A673 (cell line): ENCODE measurements around the gene PCNT. TPM values are rescaled to one million over a fixed set of nuclear protein-coding genes. Genes with fewer than 3 reads are reported as not detected.

Source experiments
- BruUV-seq: library from RNA; stranded (reverse); fragments of 400-500 nt; replicated peaks from 2 replicates; lab custom pipeline; 2021; lab: Mats Ljungman, UMichigan
- CTCF ChIA-PET: fragments of 300-600 bp; sonication (Branson Sonifier 250); formaldehyde crosslinking; loops from one replicate; lab custom pipeline; 2022; ENCODE audit warnings: antibody characterized with exemption; lab: Charles Lee
- POLR2A ChIA-PET: fragments of 300-600 bp; sonication (Branson Sonifier 250); formaldehyde crosslinking; loops from one replicate; lab custom pipeline; 2022; ENCODE audit warnings: antibody characterized with exemption; ENCODE audit not compliant: low non-redundant PET; lab: Charles Lee
- DNase-seq: peaks from one replicate; pipeline ENCODE4 v3.0.0-alpha.2; 2015; ENCODE audit warnings: low spot score
- H3K27ac ChIP-seq: fragments of 200-600 bp; sonication (generic); 2 replicates; pipeline ENCODE4 v1.5.1; 2016; ENCODE audit warnings: mixed run types, low read depth, mild to moderate bottlenecking, mixed read lengths, antibody characterized with exemption, low read length; ENCODE audit not compliant: poor library complexity, severe bottlenecking
- H3K27me3 ChIP-seq: fragments of 200-600 bp; sonication (generic); replicated peaks from 2 replicates; pipeline ENCODE4 v1.6.1; 2017; ENCODE audit warnings: mixed run types, low read depth, mild to moderate bottlenecking, mixed read lengths, antibody characterized with exemption, low read length; ENCODE audit not compliant: insufficient read depth, poor library complexity
- H3K36me3 ChIP-seq: fragments of 200-600 bp; sonication (generic); 2 replicates; pipeline ENCODE4 v1.6.1; 2016; ENCODE audit warnings: mixed run types, mild to moderate bottlenecking, mixed read lengths, antibody characterized with exemption, low read length; ENCODE audit not compliant: insufficient read depth, poor library complexity, severe bottlenecking
- H3K4me1 ChIP-seq: fragments of 200-600 bp; sonication (generic); 2 replicates; pipeline ENCODE4 v1.6.1; 2017; ENCODE audit warnings: mixed run types, mild to moderate bottlenecking, mixed read lengths, antibody characterized with exemption, low read length; ENCODE audit not compliant: insufficient read depth, poor library complexity, severe bottlenecking
- H3K4me3 ChIP-seq: fragments of 200-600 bp; sonication (generic); 2 replicates; pipeline ENCODE4 v1.5.1; 2016; ENCODE audit warnings: low read depth, mixed run types, mild to moderate bottlenecking, mixed read lengths, low read length; ENCODE audit not compliant: poor library complexity, severe bottlenecking
- H3K9me3 ChIP-seq: fragments of 200-600 bp; sonication (generic); 2 replicates; pipeline ENCODE4 v1.6.1; 2016; ENCODE audit warnings: mixed run types, low read depth, mild to moderate bottlenecking, mixed read lengths, antibody characterized with exemption, low read length; ENCODE audit not compliant: poor library complexity, severe bottlenecking
- CTCF ChIP-seq: fragments of 300-800, 200-600 bp; sonication (generic); conservative IDR thresholded peaks from 2 replicates; pipeline ENCODE4 v1.5.1; 2017; ENCODE audit warnings: low read depth, mild to moderate bottlenecking, antibody characterized with exemption, low read length, moderate library complexity, mixed read lengths
- EZH2 ChIP-seq: fragments of 200-600 bp; sonication (generic); IDR thresholded peaks from 2 replicates; pipeline ENCODE4 v1.6.1; 2017; ENCODE audit warnings: borderline replicate concordance, low read depth, mild to moderate bottlenecking, mixed read lengths, antibody characterized with exemption, low read length; ENCODE audit not compliant: poor library complexity, severe bottlenecking
- intact Hi-C: fragments of 100-400 bp; cut with micrococcal nuclease; formaldehyde crosslinking; loops from one replicate; pipeline ENCODE4 v1.10.0; 2022; ENCODE audit not compliant: unreplicated experiment
- total RNA-seq: library from RNA; stranded (reverse); gene quantifications from 2 replicates; pipeline ENCODE4 v1.2.3, GENCODE V29; 2021

PCNT gene
- total RNA-seq, 1 experiment from 2014 or later: 66.4 TPM

DNA sequence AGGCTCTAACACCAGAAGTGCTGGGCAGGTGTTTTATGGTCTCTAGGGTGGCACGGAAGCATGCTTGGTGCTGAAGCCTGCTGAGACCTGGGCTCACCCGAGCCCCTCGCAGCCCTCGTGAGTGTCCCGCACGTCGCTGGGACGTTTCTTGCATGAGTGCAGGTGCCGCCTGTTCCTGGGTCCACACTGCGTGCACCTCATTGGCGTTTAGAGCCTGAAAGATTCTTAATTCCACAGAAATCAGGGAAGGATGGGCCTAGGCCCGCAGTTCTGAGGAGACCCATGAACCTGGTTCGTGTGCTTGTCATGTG lies 91.0 kb downstream of the PCNT start:
- ChIA-PET CTCF (no interaction called here), POLR2A (no interaction called here)
- H3K9me3 ChIP-seq: no peaks in the 10 kb centered on the region
- TF ChIP-seq CTCF (no peak), EZH2 (no peak)
- no peaks in the 10 kb centered on the region for H3K4me1 ChIP-seq
- no TSS peak for BruUV-seq
- no peaks in the 10 kb centered on the region for H3K27me3 ChIP-seq
- DNase-seq: no peak
- intact Hi-C loops: no loop called here
- H3K36me3 ChIP-seq: peaks cover 19% of the 10 kb centered on the region
- H3K27ac ChIP-seq: no peak overlapping the region
- no peak overlapping the region for H3K4me3 ChIP-seq

DNA sequence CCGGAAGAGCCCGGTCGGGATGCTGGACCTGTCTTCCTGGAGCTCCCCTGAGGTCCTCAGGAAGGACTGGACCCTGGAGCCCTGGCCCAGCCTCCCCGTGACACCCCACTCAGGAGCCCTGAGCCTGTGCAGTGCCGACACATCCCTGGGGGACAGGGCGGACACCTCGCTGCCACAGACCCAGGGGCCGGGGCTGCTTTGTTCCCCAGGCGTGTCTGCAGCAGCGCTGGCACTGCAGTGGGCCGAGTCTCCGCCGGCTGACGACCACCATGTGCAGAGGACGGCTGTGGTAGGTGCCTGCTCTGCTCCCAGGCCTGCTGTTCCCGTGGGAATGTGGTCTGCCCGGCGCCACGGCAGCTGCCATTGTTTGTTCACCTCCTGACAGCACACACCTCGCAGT lies 92.6 kb downstream of the PCNT start:
- Histone ChIP-seq H3K4me1 (no peaks in the 10 kb centered on the region), H3K4me3 (no peak overlapping the region), H3K27ac (no peak overlapping the region), H3K9me3 (no peaks in the 10 kb centered on the region), H3K36me3 (peaks cover 17% of the 10 kb centered on the region), H3K27me3 (no peaks in the 10 kb centered on the region)
- no peak for DNase-seq
- intact Hi-C loops: no loop called here
- no TSS peak for BruUV-seq
- ChIA-PET POLR2A (no interaction called here), CTCF (no interaction called here)
- no peak for TF ChIP-seq EZH2
- no peak for TF ChIP-seq CTCF

GRCh38 chr21:46418265-46418946 lies 94.5 kb downstream of the PCNT start:
- ChIA-PET POLR2A (no interaction called here), CTCF (interaction anchor here (0.5 kb wide), 1 partner anchor 445 kb away, joined by 3 read pairs; no protein-coding TSS in a partner anchor)
- Histone ChIP-seq H3K36me3 (peaks cover 20% of the 10 kb centered on the region), H3K27ac (no peak overlapping the region), H3K4me1 (no peaks in the 10 kb centered on the region), H3K4me3 (no peak overlapping the region), H3K27me3 (no peaks in the 10 kb centered on the region), H3K9me3 (no peaks in the 10 kb centered on the region)
- BruUV-seq: no TSS peak
- TF ChIP-seq EZH2: no peak
- TF ChIP-seq CTCF: no peak
- intact Hi-C loops: no loop called here
- no peak for DNase-seq
